ENCODE results near the gene SGF29.
"Not testable (repeated sequence)": the region's sequence is repeated elsewhere in the genome, so short reads cannot be mapped to it uniquely, and the experiment has no call there.

Gene SGF29

GRCh38 chr16:28597692-28598261 is 44.1 kb downstream of the SGF29 start:
- no peak for DNase-seq

- not testable (repeated sequence) for DNase-seq
These were observed 45.9 kb downstream of the SGF29 start for GRCh38 chr16:28599377-28600285.

GRCh38 chr16:28600965-28601364 is 47.2 kb downstream of the SGF29 start:
- DNase-seq, result not testable (repeated sequence)

- DNase-seq, result not testable (repeated sequence)
These were observed 47.9 kb downstream of the SGF29 start for GRCh38 chr16:28601589-28601988.

GRCh38 chr16:28602062-28602461 is 48.3 kb downstream of the SGF29 start:
- not testable (repeated sequence) for DNase-seq

- DNase-seq, result no peak
These were observed 48.8 kb downstream of the SGF29 start for GRCh38 chr16:28602529-28602928.

- DNase-seq, result no peak
These were observed 49.9 kb downstream of the SGF29 start for GRCh38 chr16:28603381-28604185.

- DNase-seq, result no peak
These were observed 50.5 kb downstream of the SGF29 start for GRCh38 chr16:28604186-28604565.

GRCh38 chr16:28606291-28607115 is 52.8 kb downstream of the SGF29 start:
- DNase-seq, result no peak

- DNase-seq, result no peak
These were observed 53.5 kb downstream of the SGF29 start for GRCh38 chr16:28607116-28607623.

GRCh38 chr16:28607681-28608495 is 54.2 kb downstream of the SGF29 start:
- DNase-seq, result not testable (repeated sequence)

- DNase-seq, result not testable (repeated sequence)
These were observed 54.7 kb downstream of the SGF29 start for GRCh38 chr16:28608496-28608808.

- DNase-seq, result not testable (repeated sequence)
These were observed 55.3 kb downstream of the SGF29 start for GRCh38 chr16:28608867-28609596.

GRCh38 chr16:28609631-28610594 is 56.2 kb downstream of the SGF29 start, which contains the start of gene SULT1A1:
Gene SULT1A1 (minus strand): TSS chr16:28610044. CDS start chr16:28608855, 1,189 bp downstream.
- no peak for DNase-seq

- no peak for DNase-seq
These were observed 57.0 kb downstream of the SGF29 start for GRCh38 chr16:28610595-28611191.

- not testable (repeated sequence) for DNase-seq
These were observed 58.9 kb downstream of the SGF29 start for GRCh38 chr16:28612359-28613280.

- DNase-seq, result not testable (repeated sequence)
These were observed 60.2 kb downstream of the SGF29 start for GRCh38 chr16:28613912-28614311.

- not testable (repeated sequence) for DNase-seq
These were observed 60.8 kb downstream of the SGF29 start for GRCh38 chr16:28614561-28614960.

All from activated CD4-positive, alpha-beta T cell treated with anti-CD3 and anti-CD28 coated beads, Interleukin-2, amount 50 U/mL, for 48 hours (primary cell).